GM12891 (cell line): Measurements from ENCODE around the gene MDGA2.

Experiments
- POLR2A ChIP-seq: IDR thresholded peaks from 2 replicates; pipeline ENCODE4 v1.6.1; 2011; ENCODE audit warnings: low read depth, low read length, control low read depth
- POLR2AphosphoS5 ChIP-seq: IDR thresholded peaks from 2 replicates; pipeline ENCODE4 v1.6.1; 2011; ENCODE audit warnings: low read depth, low read length, control low read depth
- POU2F2 ChIP-seq: IDR thresholded peaks from 2 replicates; pipeline ENCODE4 v1.6.1; 2011; ENCODE audit warnings: low read depth, mild to moderate bottlenecking, control low read depth, low read length, moderate library complexity
- SPI1 ChIP-seq: IDR thresholded peaks from 2 replicates; pipeline ENCODE4 v1.6.1; 2011; ENCODE audit warnings: low read depth, low read length, control low read depth
- TAF1 ChIP-seq: IDR thresholded peaks from 2 replicates; pipeline ENCODE4 v1.6.1; 2011; ENCODE audit warnings: low read depth, low read length, control low read depth

DNA sequence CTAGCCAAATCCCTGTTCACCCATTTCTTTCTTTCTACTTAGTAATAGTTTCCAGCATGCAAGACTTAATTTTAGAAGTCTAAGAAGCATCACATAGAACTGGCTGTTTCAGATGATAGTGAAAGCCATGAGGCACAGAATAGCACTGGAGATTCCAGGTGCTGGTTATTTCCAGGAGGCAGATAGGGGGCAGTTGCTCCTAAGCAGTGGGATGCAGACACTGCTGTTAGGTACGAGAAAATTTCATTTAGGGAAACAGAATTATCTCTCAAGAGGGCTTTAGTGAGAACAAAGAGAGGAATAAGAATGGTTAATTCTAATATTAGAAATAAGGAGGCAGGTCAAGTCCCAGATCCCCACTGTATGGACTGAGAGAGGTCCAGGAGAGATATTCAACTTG, 3.6 kb upstream of the MDGA2 start:
- TF ChIP-seq TAF1: no peak
- no peak for TF ChIP-seq POLR2A
- TF ChIP-seq POLR2AphosphoS5: no peak
- TF ChIP-seq SPI1: no peak
- TF ChIP-seq POU2F2: no peak
